VCaP (cell line): ENCODE measurements around the gene TMEM135.

ENCODE experiments used
- H3K27ac ChIP-seq: fragments of 450-650 bp; 2 replicates; pipeline ENCODE4 v1.5.1; 2017
- TF ChIP-seq, protein P1 (sequence below): fragments of 450-650 bp; conservative IDR thresholded peaks from 2 replicates; pipeline ENCODE4 v1.5.1; 2017; ENCODE audit warnings: mild to moderate bottlenecking, moderate library complexity

TMEM135 gene

DNA sequence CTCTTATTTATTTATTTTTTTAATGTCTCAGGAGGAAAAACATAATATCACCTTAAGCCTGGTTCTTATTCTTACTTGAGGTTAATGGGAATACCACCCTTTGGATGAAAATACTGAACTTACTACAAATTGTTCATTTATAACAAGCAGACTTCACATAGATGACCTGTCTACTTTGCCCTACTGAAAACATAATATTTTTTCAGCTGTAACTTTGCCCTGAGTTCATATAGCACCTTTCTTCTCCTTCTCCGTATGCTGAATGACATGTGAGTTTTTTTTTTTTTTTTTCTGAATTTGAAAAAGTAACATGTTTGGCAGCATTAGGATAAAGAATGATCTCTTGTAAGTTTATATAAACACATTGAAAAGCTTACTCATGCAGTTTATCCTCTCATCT, 186.8 kb downstream of the TMEM135 start:
- H3K27ac ChIP-seq, result no peak overlapping the region
- TF ChIP-seq, protein P1, sequence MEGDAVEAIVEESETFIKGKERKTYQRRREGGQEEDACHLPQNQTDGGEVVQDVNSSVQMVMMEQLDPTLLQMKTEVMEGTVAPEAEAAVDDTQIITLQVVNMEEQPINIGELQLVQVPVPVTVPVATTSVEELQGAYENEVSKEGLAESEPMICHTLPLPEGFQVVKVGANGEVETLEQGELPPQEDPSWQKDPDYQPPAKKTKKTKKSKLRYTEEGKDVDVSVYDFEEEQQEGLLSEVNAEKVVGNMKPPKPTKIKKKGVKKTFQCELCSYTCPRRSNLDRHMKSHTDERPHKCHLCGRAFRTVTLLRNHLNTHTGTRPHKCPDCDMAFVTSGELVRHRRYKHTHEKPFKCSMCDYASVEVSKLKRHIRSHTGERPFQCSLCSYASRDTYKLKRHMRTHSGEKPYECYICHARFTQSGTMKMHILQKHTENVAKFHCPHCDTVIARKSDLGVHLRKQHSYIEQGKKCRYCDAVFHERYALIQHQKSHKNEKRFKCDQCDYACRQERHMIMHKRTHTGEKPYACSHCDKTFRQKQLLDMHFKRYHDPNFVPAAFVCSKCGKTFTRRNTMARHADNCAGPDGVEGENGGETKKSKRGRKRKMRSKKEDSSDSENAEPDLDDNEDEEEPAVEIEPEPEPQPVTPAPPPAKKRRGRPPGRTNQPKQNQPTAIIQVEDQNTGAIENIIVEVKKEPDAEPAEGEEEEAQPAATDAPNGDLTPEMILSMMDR, result no peak

DNA sequence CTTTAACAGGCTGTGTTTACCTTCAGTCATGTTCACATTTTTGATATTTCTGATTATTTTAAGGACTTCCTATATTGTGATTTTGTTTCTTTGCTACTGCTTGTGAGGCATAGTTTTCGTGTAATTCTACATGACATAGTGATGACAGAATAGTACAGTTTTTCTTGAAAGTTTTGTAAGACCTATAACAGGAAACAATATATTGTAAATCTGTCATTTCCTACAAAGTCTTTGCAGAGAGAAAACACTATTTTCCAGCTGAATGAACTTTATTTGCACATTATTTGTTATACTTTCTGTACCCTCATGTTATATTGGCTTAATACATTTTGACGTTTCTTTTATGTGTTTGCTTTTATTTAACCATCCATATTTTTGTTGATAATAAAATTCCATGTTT, 191.1 kb downstream of the TMEM135 start:
- TF ChIP-seq, protein P1, result no peak
- H3K27ac ChIP-seq, result peak overlapping the region; percentile 4; the same call in 1 of the 2 replicates

DNA sequence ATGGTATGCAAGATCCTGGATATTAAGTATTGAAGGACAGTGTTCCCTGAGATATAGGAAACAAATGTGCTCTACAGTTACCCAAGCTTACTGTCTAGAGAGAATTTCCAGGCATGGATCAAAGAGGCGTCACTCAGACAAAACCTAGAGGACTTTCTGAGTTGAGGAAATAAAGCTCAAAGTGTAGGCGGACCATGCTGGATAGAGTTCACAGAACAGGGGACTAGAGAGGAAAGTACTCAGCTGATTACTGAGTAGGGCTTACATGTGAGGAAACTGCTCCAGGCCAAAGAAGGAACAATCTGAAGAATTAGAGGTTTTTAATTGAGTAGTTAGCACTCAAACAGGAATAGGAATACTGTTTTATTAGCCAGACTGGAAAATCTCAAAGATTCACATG, 193.3 kb downstream of the TMEM135 start:
- TF ChIP-seq, protein P1, result no peak
- no peak overlapping the region for H3K27ac ChIP-seq

DNA sequence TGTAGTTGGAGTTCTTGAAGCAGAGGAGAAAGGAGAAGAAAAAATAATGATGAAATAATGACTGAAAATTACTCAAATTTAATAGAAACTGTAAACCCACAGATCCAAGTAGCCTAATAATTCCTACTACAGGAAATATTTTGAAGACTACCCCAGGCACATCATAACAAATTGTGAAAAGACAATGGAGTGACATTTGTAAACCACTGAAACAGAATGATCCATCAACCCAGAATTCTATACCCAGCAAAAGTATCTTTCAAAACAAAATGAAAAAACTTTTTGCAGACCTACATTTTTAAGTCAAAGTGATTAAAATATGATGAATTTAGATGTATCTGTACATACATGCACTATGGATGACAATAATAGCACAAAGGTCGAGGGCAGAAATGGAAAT, 194.6 kb downstream of the TMEM135 start:
- TF ChIP-seq, protein P1, result no peak
- H3K27ac ChIP-seq, result no peak overlapping the region

DNA sequence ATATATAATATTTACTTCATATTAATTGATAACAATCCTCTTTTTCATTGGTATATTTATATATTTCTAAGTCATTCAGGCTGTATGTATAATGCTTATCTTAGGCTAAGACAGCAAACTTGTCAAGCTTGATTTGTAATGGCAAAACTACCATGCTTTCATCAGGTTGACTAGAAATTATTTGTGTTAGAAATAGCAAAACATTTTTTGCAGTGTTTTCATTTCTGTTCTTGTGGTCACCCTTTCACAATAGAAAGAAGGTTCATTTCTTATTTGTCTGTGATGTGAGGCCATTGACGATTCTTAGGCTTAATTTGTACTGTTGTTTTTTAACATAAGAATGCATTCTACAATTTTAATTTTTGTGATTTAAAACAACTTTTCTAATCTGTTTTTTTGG, 197.6 kb downstream of the TMEM135 start:
- H3K27ac ChIP-seq, result no peak overlapping the region
- TF ChIP-seq, protein P1, result no peak

DNA sequence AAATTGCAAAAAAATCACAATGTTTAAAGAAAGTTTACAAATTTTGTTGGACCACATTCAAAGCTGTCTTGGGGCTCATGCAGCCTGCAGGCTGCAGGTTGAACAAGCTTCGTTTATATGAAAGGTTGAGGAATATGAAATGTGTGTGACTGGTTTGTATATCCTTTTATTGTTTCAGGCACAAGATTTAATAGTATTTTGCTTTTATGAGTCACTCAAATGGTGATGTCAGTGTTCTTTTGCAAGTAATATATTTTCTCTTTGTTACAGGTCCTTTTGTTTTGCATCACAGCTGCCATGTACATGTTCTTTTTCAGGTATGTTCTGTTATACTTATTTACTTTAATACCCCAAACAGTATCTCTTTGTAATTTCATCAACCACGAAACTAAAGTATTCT, 198.6 kb downstream of the TMEM135 start:
- TF ChIP-seq, protein P1, result no peak
- H3K27ac ChIP-seq, result no peak overlapping the region

DNA sequence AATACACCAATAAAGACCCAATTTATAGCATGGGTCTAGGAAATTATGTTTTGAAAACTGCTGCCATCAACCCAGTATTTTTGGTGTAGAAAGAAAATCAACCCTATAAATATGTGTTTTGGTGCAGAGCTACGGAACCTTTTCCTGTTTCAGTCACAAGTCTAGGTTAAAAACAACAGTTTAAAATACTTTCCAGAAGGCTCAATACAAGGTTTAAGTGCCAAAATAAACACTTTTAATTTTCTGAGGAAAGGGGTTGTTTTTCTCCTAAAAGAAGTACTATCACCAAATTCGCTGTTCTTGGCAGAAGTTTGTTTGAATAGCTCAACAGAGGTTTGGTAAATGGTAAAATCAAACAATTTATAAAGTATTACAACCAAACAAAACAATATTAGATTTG, 201.3 kb downstream of the TMEM135 start:
- TF ChIP-seq, protein P1, result no peak
- no peak overlapping the region for H3K27ac ChIP-seq

DNA sequence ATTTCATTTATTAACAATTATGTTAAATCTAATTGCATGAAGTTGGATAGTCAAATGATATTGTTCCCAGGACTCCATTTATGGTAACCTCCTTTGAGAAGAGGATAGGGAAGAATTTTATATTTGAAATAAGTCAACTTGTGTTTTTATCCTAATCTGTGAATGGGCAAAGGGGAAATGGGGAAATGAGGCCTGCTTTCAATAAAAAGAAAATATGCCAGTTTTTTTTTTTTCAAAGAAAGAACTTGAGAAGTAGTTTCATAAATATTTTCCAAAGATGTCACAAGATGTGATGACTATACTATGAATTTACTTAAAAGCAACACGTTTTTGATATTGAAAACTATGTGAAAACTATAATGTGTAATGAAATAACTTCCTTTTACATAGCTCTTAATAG, 201.8 kb downstream of the TMEM135 start:
- H3K27ac ChIP-seq, result no peak overlapping the region
- TF ChIP-seq, protein P1, result no peak
